ENCODE measurements around the gene EHD4.

Gene EHD4

DNA sequence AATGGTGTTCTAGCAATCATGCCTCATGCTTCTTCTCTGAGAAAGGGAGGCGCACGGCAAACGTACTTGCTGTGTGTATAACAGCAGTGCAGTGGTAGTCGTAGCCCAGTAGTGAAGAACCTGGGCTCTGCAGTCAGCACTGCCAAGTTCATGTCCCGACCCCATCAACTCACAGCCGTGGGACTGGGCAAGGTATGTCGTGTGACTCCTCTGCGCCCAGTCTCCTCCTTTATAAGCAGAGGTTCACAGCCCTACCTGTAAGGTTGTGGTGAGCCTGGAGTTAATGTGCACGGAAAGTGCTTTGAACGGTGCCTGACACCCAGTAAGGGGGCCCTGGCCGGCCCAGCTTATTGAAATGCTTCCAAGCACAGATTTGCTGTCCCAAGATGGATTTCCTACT is 26.6 kb downstream of the EHD4 start:
- TF ChIP-seq, protein P1, sequence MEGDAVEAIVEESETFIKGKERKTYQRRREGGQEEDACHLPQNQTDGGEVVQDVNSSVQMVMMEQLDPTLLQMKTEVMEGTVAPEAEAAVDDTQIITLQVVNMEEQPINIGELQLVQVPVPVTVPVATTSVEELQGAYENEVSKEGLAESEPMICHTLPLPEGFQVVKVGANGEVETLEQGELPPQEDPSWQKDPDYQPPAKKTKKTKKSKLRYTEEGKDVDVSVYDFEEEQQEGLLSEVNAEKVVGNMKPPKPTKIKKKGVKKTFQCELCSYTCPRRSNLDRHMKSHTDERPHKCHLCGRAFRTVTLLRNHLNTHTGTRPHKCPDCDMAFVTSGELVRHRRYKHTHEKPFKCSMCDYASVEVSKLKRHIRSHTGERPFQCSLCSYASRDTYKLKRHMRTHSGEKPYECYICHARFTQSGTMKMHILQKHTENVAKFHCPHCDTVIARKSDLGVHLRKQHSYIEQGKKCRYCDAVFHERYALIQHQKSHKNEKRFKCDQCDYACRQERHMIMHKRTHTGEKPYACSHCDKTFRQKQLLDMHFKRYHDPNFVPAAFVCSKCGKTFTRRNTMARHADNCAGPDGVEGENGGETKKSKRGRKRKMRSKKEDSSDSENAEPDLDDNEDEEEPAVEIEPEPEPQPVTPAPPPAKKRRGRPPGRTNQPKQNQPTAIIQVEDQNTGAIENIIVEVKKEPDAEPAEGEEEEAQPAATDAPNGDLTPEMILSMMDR (conservative IDR thresholded peaks at IDR 0.05) = no peak
- no peak overlapping the region for H3K27ac ChIP-seq

DNA sequence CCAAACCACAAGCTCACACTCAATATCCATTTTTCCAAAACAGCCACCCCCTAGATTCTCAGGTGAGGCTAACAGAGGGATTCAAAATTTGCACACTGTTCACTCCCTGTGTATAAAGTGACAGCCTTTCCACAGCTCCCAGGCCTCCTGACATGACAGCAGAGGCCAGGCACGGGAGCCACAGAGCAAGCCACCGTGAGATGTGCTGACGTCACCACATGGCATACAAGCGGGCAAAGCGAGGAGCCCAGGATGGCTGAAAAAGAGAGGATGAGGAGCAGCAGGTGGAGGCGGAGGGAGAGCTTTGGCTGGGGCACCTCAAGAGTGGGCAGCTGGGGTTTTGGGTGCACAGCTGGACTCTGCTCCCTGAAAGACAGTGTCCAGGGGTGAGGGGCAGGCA is 27.1 kb downstream of the EHD4 start:
- H3K27ac ChIP-seq = no peak overlapping the region
- TF ChIP-seq, protein P1 (conservative IDR thresholded peaks at IDR 0.05) = no peak

DNA sequence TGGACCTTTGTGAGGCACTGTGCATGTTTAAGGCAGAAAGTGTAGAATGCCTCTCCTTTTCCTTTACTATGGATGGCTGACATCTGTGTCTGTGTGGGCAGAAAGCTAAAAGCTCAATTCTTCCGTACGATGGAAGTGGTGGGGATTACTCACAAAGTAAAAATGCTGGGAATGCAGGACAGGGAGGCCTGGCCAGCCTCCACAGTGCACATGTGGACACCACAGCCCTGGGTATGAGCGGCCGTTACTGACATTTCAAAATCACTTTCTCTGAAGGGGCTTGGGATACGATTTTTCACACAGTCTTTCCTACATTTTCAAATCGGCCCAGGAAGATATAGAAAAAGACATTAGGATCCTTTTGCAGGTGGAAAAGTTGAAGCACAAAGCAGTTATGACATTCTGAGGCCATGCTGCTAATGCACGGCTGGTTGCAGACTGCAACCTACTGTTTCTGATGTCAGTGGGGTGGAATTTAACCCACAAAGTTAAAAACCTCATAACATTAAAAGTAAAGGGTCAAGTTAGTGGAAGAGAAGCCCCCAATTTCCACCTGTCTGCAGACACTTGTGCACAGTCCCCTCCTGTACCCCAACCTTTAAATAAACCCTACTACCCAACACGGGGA is 27.9 kb downstream of the EHD4 start:
- TF ChIP-seq, protein P1 (conservative IDR thresholded peaks at IDR 0.05) = no peak
- no peak overlapping the region for H3K27ac ChIP-seq

DNA sequence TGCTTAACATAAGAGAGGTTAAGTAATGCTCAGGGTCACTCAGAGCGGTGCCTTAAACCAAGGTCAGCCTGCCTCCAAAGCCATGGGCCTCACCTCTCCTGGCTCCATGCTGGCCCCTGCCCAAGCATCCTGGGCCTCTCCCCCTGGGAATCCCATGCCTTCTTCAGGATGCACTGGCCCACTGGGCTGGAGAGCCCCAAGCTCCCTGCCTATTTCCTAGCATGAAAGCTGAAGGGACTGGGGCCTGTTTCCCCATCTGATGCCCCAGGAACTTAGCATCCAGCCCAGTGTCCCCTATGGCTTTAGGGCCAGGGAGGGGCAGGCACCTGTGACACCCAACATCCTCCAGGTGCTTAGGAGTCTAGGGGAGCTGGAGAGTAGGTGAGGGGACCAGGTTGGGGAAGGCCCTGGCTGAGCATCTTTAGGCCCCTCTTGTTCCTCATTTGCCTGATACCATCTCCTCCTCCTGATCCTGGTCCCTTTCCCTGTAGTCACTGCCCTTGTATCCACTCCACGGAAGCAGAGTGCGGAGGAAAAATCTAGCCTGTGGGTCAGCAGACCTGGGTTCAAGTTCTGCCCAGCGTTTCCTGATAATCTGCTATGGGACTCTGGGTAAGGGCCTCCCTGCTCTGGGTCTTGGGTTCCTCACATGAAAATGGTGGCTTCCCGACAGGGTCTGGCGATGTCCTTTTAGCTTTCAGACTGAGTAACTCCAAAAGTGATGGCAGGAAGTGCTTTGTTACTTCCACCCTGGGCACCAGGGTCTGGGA is 28.6 kb downstream of the EHD4 start:
- no peak overlapping the region for H3K27ac ChIP-seq
- TF ChIP-seq, protein P1 (conservative IDR thresholded peaks at IDR 0.05) = no peak

DNA sequence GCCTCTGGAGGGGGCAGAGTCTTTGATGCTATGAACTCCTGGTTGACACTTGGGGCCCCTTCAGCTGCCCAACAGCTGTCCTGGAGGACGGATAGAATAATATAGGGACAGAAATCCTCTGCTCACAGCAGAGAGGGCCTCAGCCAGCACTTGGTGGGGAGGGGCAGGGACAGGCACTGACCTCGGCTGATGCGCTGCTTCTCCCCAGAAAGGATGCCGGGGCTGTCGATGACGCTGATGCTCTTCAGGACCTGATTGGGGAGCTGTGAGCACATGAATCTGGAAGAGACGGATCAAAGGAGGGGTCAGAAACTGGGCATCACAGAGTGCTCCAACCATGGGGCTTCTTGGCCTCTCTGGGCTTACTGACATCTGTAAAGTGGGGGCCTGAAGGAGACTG is 29.5 kb downstream of the EHD4 start:
- no peak overlapping the region for H3K27ac ChIP-seq
- TF ChIP-seq, protein P1 (conservative IDR thresholded peaks at IDR 0.05) = no peak

DNA sequence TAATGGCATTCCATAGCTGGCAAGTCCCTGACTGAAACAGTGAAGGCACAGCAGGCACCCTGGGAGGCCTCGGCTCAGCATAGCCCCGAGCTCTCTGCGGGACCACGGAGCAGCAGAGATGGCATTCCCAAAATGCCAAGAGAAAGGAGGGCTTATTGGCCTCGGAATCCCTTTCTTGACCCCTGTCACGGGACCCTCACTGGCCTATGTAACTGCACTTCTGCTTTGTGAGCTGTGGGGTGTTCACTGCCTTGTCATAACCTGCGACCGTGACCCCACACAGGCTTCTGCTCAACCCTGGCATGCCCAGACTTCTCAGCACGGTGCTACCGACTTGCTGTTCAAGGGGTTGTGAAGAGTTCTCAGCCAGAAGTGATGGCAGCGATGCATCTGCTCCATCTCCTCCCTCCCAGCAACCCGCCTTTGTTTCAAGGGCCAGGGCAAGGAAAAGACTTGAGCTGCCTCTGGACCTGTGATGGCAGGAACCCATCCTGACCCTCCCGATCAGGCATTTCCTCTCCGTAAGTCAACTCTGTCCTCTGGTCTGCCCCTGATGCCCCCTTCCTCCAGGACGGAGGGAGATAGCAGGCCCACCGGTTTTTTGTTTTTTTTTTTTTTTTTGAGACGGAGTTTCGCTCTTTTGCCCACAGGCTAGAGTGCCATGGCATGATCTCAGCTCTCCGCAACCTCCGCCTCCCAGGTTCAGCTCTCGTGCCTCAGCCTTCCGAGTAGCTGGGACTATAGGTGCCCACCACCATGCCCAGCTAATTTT is 30.5 kb downstream of the EHD4 start:
- no peak overlapping the region for H3K27ac ChIP-seq
- TF ChIP-seq, protein P1 (conservative IDR thresholded peaks at IDR 0.05) = no peak

DNA sequence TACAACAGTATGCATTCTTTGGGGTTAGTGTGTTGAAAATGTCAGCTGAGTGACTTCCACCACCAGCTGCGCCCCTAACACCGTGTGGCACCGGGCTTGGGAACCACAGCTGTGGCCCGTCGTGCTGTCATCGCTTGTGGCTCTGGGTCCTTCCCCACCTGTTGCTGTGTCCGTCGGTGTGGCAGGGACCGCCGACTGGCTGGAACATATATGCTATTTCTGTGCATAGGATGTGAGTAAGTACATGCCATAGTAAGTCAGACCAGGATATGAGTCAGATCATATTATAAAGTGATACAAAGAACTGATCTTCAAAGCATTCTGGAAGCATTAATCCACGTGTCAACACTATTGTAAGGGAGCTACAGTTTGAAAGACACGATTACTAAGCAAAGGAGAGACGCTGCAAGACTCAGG is 31.9 kb downstream of the EHD4 start:
- TF ChIP-seq, protein P1 (conservative IDR thresholded peaks at IDR 0.05) = no peak
- H3K27ac ChIP-seq = no peak overlapping the region
